T-helper 2 cell treated with Interferon-gamma antibody and Interleukin-4, amounts not matched to agents 100 ng/mL and 5 ng/mL, for 36 hours (primary cell): ENCODE data around the gene PDCD2L. TPM values are rescaled to one million over a fixed set of nuclear protein-coding genes. Genes with fewer than 3 reads are reported as not detected.
"Not testable (repeated sequence)": the region's sequence is repeated elsewhere in the genome, so short reads cannot be mapped to it uniquely, and the experiment has no call there.

Experiments used
- intact Hi-C: fragments of 100-400 bp; cut with micrococcal nuclease; formaldehyde crosslinking; loops from one replicate; pipeline ENCODE4 v1.15.1; 2023
- total RNA-seq: library from RNA; stranded (reverse); gene quantifications from 2 replicates; pipeline ENCODE4 v1.2.3, GENCODE V29; 2022

PDCD2L gene
- 15.6 and 16.4 TPM in 2 replicates for total RNA-seq

GRCh38 chr19:34404109-34404909 lies at the start of gene PDCD2L:
Gene PDCD2L, plus strand, starts transcription at chr19:34404399. Its CDS starts 32 bp downstream, at chr19:34404431.
- intact Hi-C loops = loop anchor here (1.0 to 10.0 kb wide), 2 partner anchors 26 to 230 kb away; partner anchors contain the start of gene LSM14A

- intact Hi-C loops = no loop called here
These were observed 49.0 kb upstream of the PDCD2L start for GRCh38 chr19:34355201-34355600.

GRCh38 chr19:34356875-34357274 lies 47.3 kb upstream of the PDCD2L start:
- intact Hi-C loops = no loop called here

- intact Hi-C loops = no loop called here
These were observed 46.8 kb upstream of the PDCD2L start for GRCh38 chr19:34357431-34357830.

- intact Hi-C loops = loop anchor here (1.0 to 2.0 kb wide), 2 partner anchors 9 to 187 kb away; partner anchors contain the start of gene LSM14A
These were observed 44.9 kb upstream of the PDCD2L start for GRCh38 chr19:34359140-34359953.

GRCh38 chr19:34359954-34360315 lies 44.3 kb upstream of the PDCD2L start:
- intact Hi-C loops = loop anchor here (1.0 to 2.0 kb wide), 2 partner anchors 10 to 187 kb away; partner anchors contain the start of gene LSM14A

- intact Hi-C loops = no loop called here
These were observed 43.8 kb upstream of the PDCD2L start for GRCh38 chr19:34360354-34360909.

GRCh38 chr19:34362679-34363069 lies 41.5 kb upstream of the PDCD2L start:
- intact Hi-C loops = no loop called here

GRCh38 chr19:34363094-34363493 lies 41.1 kb upstream of the PDCD2L start:
- intact Hi-C loops = no loop called here

GRCh38 chr19:34363930-34364329 lies 40.3 kb upstream of the PDCD2L start:
- intact Hi-C loops = no loop called here

GRCh38 chr19:34364462-34364829 lies 39.8 kb upstream of the PDCD2L start:
- intact Hi-C loops = no loop called here

- intact Hi-C loops = loop anchor here (1.0 kb wide), 2 partner anchors 15 to 63 kb away; partner anchors contain the start of gene UBA2
These were observed 39.3 kb upstream of the PDCD2L start, which contains the start of gene GPI for GRCh38 chr19:34364830-34365462. Gene GPI, plus strand, starts transcription at chr19:34365196. Its CDS starts 71 bp downstream, at chr19:34365267.

GRCh38 chr19:34365463-34366401 lies 38.5 kb upstream of the PDCD2L start:
- intact Hi-C loops = loop anchor here (1.0 kb wide), 2 partner anchors 15 to 63 kb away; partner anchors contain the start of gene UBA2

- intact Hi-C loops = no loop called here
These were observed 37.2 kb upstream of the PDCD2L start for GRCh38 chr19:34366738-34367623.

- intact Hi-C loops = no loop called here
These were observed 36.6 kb upstream of the PDCD2L start for GRCh38 chr19:34367624-34367957.

GRCh38 chr19:34368338-34368737 lies 35.9 kb upstream of the PDCD2L start:
- intact Hi-C loops = no loop called here

GRCh38 chr19:34369166-34369565 lies 35.0 kb upstream of the PDCD2L start:
- intact Hi-C loops = not testable (repeated sequence)

- intact Hi-C loops = no loop called here
These were observed 34.1 kb upstream of the PDCD2L start for GRCh38 chr19:34370117-34370516.

- intact Hi-C loops = no loop called here
These were observed 33.2 kb upstream of the PDCD2L start for GRCh38 chr19:34370983-34371382.
